GM12878 (cell line): Measurements from ENCODE around the gene C5AR1. TPM values are rescaled to one million over a fixed set of nuclear protein-coding genes. Genes with fewer than 3 reads are reported as not detected.
A peak's percentile ranks its signal among the peaks of the same experiment; 100 is the strongest.

ENCODE experiments used
- E2F4 ChIP-seq: IDR thresholded peaks from 2 replicates; pipeline ENCODE4 v1.6.1; 2012; ENCODE audit warnings: low read depth, low read length, improper control_type of control experiment
- GABPA ChIP-seq: IDR thresholded peaks from 2 replicates; pipeline ENCODE4 v1.6.1; 2014; ENCODE audit warnings: antibody characterized with exemption, low read depth, mild to moderate bottlenecking, inconsistent platforms
- MTA3 ChIP-seq: IDR thresholded peaks from 2 replicates; pipeline ENCODE4 v1.6.1; 2012; ENCODE audit warnings: low read length, inconsistent platforms, borderline replicate concordance
- PRDM15 ChIP-seq: fragments of 450-650 bp; formaldehyde crosslinking; IDR thresholded peaks from 2 replicates; pipeline ENCODE4 v1.4.0; 2020; ENCODE audit warnings: mild to moderate bottlenecking, moderate library complexity
- SKIL ChIP-seq: fragments of 450-650 bp; IDR thresholded peaks from 2 replicates; pipeline ENCODE4 v1.6.1; 2017; ENCODE audit warnings: mild to moderate bottlenecking, low read depth, inconsistent platforms; ENCODE audit not compliant: poor library complexity, severe bottlenecking
- SUZ12 ChIP-seq: fragments of 200-600 bp; sonication (generic); IDR thresholded peaks from one replicate; pipeline ENCODE4 v1.6.1; 2018; ENCODE audit warnings: antibody characterized with exemption, mild to moderate bottlenecking; ENCODE audit not compliant: unreplicated experiment
- ZBTB4 ChIP-seq: fragments of 450-650 bp; formaldehyde crosslinking; IDR thresholded peaks from 2 replicates; pipeline ENCODE4 v1.4.0; 2022; ENCODE audit warnings: mild to moderate bottlenecking, moderate library complexity
- polyA plus RNA-seq, 11 experiments: library from polyadenylated mRNA; depleted of rRNA in 4 of 11; unstranded in 6 of 11; stranded (reverse) in 5 of 11; fragments of >200 nt; fragmentation: Nextera tagmentation in 4 of 11; fragmentation: Illumina TruSeq in 1 of 11; extraction: Ambion mirVana in 4 of 11; extraction: Trizol in 1 of 11; gene quantifications; 1 replicate in 1 of 11; 2 replicates in 10 of 11; pipeline versions ENCODE4 v1.2.1 to v1.2.3, GENCODE V29; 2011 to 2016; ENCODE audit warnings: inconsistent platforms in 2 of 11, missing spikeins in 2 of 11, low read depth in 1 of 11
- total RNA-seq, 4 experiments: library from RNA; depleted of rRNA in 3 of 4; stranded (reverse); fragments of >200 nt in 3 of 4; fragmentation: Illumina TruSeq in 1 of 4; extraction: Trizol in 1 of 4; gene quantifications; 2 replicates each; pipeline versions ENCODE4 v1.2.1 to v1.2.3, GENCODE V29; 2013 to 2021
- TF ChIP-seq, protein P1 (sequence below): IDR thresholded peaks from 2 replicates; pipeline ENCODE4 v1.6.1; 2012; ENCODE audit warnings: low read depth, low read length, improper control_type of control experiment
- TF ChIP-seq, protein P2 (sequence below): fragments of 450-650 bp; IDR thresholded peaks from 2 replicates; pipeline ENCODE4 v1.6.1; 2017; ENCODE audit warnings: antibody characterized with exemption, mild to moderate bottlenecking, moderate library complexity

Gene C5AR1
- total and polyA plus RNA-seq, 10 of the 15 experiments (the other 5 are each of a cell fraction or from before 2014, with no cell fraction given) = 0.04 to 1.5 (median 0.18) TPM

DNA sequence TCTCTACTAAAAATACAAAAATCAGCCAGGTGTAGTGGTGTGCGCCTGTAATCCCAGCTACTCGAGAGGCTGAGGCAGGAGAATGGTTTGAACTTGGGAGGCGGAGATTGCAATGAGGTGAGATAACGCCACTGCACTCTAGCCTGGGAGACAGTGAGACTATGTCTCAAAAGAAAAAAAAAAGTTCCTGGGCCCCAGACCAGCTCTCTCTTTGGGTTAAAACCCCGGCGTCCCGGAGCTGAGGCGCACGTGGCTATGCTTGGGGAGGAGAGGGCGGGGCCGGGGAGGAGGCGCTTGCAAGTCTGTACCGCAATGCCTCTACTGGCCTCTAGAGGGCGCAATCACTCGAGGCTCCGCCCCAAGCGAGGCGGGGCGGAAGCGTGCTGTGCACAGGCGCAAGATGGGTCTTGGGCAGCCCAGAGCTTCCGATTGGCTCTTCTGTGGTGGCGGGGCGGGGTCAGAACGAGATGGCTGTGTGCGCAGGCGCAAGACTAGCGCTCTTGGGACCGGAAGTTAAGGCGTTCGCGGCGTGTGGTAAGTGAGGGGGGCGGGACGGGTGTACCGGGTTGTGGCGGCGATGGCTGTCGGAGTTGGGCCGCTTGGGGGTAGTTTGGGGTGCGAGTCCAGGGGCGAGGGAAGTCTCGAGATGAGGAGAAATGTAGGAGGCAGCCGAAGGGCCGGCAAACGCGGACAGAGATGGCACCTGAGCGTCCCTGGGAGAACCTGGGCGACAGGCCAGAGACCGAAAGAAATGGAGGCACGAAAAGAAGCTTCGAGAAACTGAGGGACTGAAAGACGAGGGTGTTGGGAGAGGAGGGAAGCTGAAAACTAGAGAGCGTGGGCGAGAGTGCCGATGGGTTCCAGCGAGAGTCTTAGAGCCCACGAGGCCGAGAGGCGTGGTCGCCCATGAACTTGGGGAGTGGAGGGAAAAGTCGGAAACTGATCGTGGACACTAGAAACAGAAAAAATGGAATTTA lies 39.4 kb downstream of the C5AR1 start, which contains the start of gene DHX34 (continued):
- TF ChIP-seq GABPA (peak; percentile 40; the same call in 1 of the 2 replicates), MTA3 (no peak), ZBTB4 (no peak), E2F4 (no peak), SKIL (no peak), PRDM15 (CRISPR knock-in tag) (no peak), SUZ12 (no peak)
- TF ChIP-seq, protein P1, sequence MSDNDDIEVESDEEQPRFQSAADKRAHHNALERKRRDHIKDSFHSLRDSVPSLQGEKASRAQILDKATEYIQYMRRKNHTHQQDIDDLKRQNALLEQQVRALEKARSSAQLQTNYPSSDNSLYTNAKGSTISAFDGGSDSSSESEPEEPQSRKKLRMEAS = no peak; the same call in none of the 2 replicates
- TF ChIP-seq, protein P2, sequence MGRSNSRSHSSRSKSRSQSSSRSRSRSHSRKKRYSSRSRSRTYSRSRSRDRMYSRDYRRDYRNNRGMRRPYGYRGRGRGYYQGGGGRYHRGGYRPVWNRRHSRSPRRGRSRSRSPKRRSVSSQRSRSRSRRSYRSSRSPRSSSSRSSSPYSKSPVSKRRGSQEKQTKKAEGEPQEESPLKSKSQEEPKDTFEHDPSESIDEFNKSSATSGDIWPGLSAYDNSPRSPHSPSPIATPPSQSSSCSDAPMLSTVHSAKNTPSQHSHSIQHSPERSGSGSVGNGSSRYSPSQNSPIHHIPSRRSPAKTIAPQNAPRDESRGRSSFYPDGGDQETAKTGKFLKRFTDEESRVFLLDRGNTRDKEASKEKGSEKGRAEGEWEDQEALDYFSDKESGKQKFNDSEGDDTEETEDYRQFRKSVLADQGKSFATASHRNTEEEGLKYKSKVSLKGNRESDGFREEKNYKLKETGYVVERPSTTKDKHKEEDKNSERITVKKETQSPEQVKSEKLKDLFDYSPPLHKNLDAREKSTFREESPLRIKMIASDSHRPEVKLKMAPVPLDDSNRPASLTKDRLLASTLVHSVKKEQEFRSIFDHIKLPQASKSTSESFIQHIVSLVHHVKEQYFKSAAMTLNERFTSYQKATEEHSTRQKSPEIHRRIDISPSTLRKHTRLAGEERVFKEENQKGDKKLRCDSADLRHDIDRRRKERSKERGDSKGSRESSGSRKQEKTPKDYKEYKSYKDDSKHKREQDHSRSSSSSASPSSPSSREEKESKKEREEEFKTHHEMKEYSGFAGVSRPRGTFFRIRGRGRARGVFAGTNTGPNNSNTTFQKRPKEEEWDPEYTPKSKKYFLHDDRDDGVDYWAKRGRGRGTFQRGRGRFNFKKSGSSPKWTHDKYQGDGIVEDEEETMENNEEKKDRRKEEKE = no peak
